HL-60/S4 treated with phorbol 12-myristate 13-acetate at 8.2 ng/mL for 4 days and 3 days (cell line): Measurements from ENCODE around the gene NRBF2.

Experiments used
- in situ Hi-C: fragments of 300-500 bp; cut with MboI; formaldehyde crosslinking; loops from 2 replicates; pipeline ENCODE4 v1.15.0; 2022; ENCODE audit warnings: low sequenced_read_pairs

Gene NRBF2

GRCh38 chr10:63156236-63156635 lies 23.1 kb downstream of the NRBF2 start:
- in situ Hi-C loops: loop anchor here (10.0 kb wide), 1 partner anchor 561 kb away; no protein-coding TSS in a partner anchor

GRCh38 chr10:63157845-63158624 lies 24.9 kb downstream of the NRBF2 start:
- in situ Hi-C loops: loop anchor here (10.0 kb wide), 1 partner anchor 563 kb away; no protein-coding TSS in a partner anchor

GRCh38 chr10:63161592-63161991 lies 28.5 kb downstream of the NRBF2 start:
- in situ Hi-C loops: no loop called here

- in situ Hi-C loops: no loop called here
Observed at GRCh38 chr10:63164166-63164623, 31.1 kb downstream of the NRBF2 start.

GRCh38 chr10:63165249-63165648 lies 32.1 kb downstream of the NRBF2 start:
- in situ Hi-C loops: no loop called here

- in situ Hi-C loops: no loop called here
Observed at GRCh38 chr10:63166742-63167258, 33.7 kb downstream of the NRBF2 start.

- in situ Hi-C loops: no loop called here
Observed at GRCh38 chr10:63168821-63169462, 35.8 kb downstream of the NRBF2 start.

GRCh38 chr10:63169624-63170023 lies 36.5 kb downstream of the NRBF2 start:
- in situ Hi-C loops: no loop called here

GRCh38 chr10:63171255-63171855 lies 38.2 kb downstream of the NRBF2 start:
- in situ Hi-C loops: no loop called here

GRCh38 chr10:63171926-63172325 lies 38.8 kb downstream of the NRBF2 start:
- in situ Hi-C loops: no loop called here

- in situ Hi-C loops: no loop called here
Observed at GRCh38 chr10:63173468-63174232, 40.5 kb downstream of the NRBF2 start.

GRCh38 chr10:63175534-63175933 lies 42.4 kb downstream of the NRBF2 start:
- in situ Hi-C loops: no loop called here

GRCh38 chr10:63192826-63193225 lies 59.7 kb downstream of the NRBF2 start:
- in situ Hi-C loops: no loop called here

- in situ Hi-C loops: no loop called here
Observed at GRCh38 chr10:63197344-63198092, 64.4 kb downstream of the NRBF2 start.

- in situ Hi-C loops: loop anchor here (25.0 kb wide), 2 partner anchors 413 to 513 kb away; no protein-coding TSS in a partner anchor
Observed at GRCh38 chr10:63199716-63200115, 66.6 kb downstream of the NRBF2 start.

GRCh38 chr10:63200431-63200830 lies 67.3 kb downstream of the NRBF2 start:
- in situ Hi-C loops: loop anchor here (25.0 kb wide), 2 partner anchors 412 to 512 kb away; no protein-coding TSS in a partner anchor

- in situ Hi-C loops: loop anchor here (25.0 kb wide), 2 partner anchors 411 to 511 kb away; no protein-coding TSS in a partner anchor
Observed at GRCh38 chr10:63201118-63201517, 68.0 kb downstream of the NRBF2 start.
